BLaER1 (cell line): Measurements from ENCODE around the gene CDX1.

Experiments
- H3K27ac ChIP-seq: shearing (Covaris generic); formaldehyde crosslinking; 2 replicates; pipeline ENCODE4 v1.8.1; 2022
- H3K27me3 ChIP-seq: shearing (Covaris generic); formaldehyde crosslinking; 2 replicates; pipeline ENCODE4 v1.8.1; 2022
- H3K36me3 ChIP-seq: shearing (Covaris generic); formaldehyde crosslinking; 2 replicates; pipeline ENCODE4 v1.8.1; 2022
- H3K4me1 ChIP-seq: shearing (Covaris generic); formaldehyde crosslinking; 2 replicates; pipeline ENCODE4 v1.8.1; 2022
- H3K4me2 ChIP-seq: shearing (Covaris generic); formaldehyde crosslinking; 2 replicates; pipeline ENCODE4 v1.8.1; 2022
- H3K4me3 ChIP-seq: shearing (Covaris generic); formaldehyde crosslinking; 2 replicates; pipeline ENCODE4 v1.8.1; 2022
- H3K9ac ChIP-seq: shearing (Covaris generic); formaldehyde crosslinking; 2 replicates; pipeline ENCODE4 v1.8.1; 2022
- H3K9me3 ChIP-seq: shearing (Covaris generic); formaldehyde crosslinking; 2 replicates; pipeline ENCODE4 v1.8.1; 2022
- H4K20me1 ChIP-seq: shearing (Covaris generic); formaldehyde crosslinking; 2 replicates; pipeline ENCODE4 v1.8.1; 2022
- Cebpa-rat ChIP-seq: shearing (Covaris generic); IDR thresholded peaks from 2 replicates; pipeline ENCODE4 v1.8.1; 2022

The CDX1 gene

GRCh38 chr5:150190987-150191386 is 24.4 kb downstream of the CDX1 start:
- H3K9ac ChIP-seq: no peak overlapping the region
- H3K4me3 ChIP-seq: no peak overlapping the region

GRCh38 chr5:150192462-150192861 is 25.9 kb downstream of the CDX1 start:
- peaks cover 62% of the 10 kb centered on the region for H3K27me3 ChIP-seq

More at GRCh38 chr5:150190987-150191386, 24.4 kb downstream of the CDX1 start:
- TF ChIP-seq Cebpa-rat: no peak
- Histone ChIP-seq H3K36me3 (no peaks in the 10 kb centered on the region), H3K27me3 (peaks cover 71% of the 10 kb centered on the region), H4K20me1 (peaks cover 13% of the 10 kb centered on the region; the same call in 1 of the 2 replicates), H3K4me2 (no peak overlapping the region), H3K27ac (no peak overlapping the region), H3K4me1 (peaks cover 11% of the 10 kb centered on the region), H3K9me3 (no peaks in the 10 kb centered on the region)

GRCh38 chr5:150195736-150196485 is 29.3 kb downstream of the CDX1 start:
- Histone ChIP-seq H3K27me3 (peaks cover 27% of the 10 kb centered on the region), H3K9ac (no peak overlapping the region), H3K36me3 (no peaks in the 10 kb centered on the region), H3K4me3 (no peak overlapping the region), H3K4me1 (no peaks in the 10 kb centered on the region), H3K4me2 (no peak overlapping the region), H3K27ac (no peak overlapping the region), H3K9me3 (no peaks in the 10 kb centered on the region), H4K20me1 (peaks cover 1% of the 10 kb centered on the region; the same call in 1 of the 2 replicates)
- TF ChIP-seq Cebpa-rat: no peak

More at GRCh38 chr5:150192462-150192861, 25.9 kb downstream of the CDX1 start:
- peaks cover 13% of the 10 kb centered on the region; the same call in 1 of the 2 replicates for H4K20me1 ChIP-seq
- no peak overlapping the region for H3K4me3 ChIP-seq
- peaks cover 11% of the 10 kb centered on the region for H3K4me1 ChIP-seq
- no peak overlapping the region for H3K9ac ChIP-seq
- no peak overlapping the region for H3K27ac ChIP-seq
- H3K36me3 ChIP-seq: no peaks in the 10 kb centered on the region
- H3K9me3 ChIP-seq: no peaks in the 10 kb centered on the region
- no peak for TF ChIP-seq Cebpa-rat
- no peak overlapping the region for H3K4me2 ChIP-seq

- H3K36me3 ChIP-seq: no peaks in the 10 kb centered on the region
- no peak overlapping the region for H3K4me2 ChIP-seq
- H3K9me3 ChIP-seq: no peaks in the 10 kb centered on the region
- no peak for TF ChIP-seq Cebpa-rat
- no peak overlapping the region for H3K9ac ChIP-seq
- no peaks in the 10 kb centered on the region for H3K4me1 ChIP-seq
- H3K4me3 ChIP-seq: no peak overlapping the region
- peaks cover 21% of the 10 kb centered on the region for H3K27me3 ChIP-seq
- H4K20me1 ChIP-seq: no peaks in the 10 kb centered on the region
- H3K27ac ChIP-seq: no peak overlapping the region
Measured at GRCh38 chr5:150196514-150196913, 29.9 kb downstream of the CDX1 start.

GRCh38 chr5:150196986-150197385 is 30.4 kb downstream of the CDX1 start:
- Histone ChIP-seq H3K4me3 (no peak overlapping the region), H4K20me1 (no peaks in the 10 kb centered on the region), H3K4me2 (no peak overlapping the region), H3K27ac (no peak overlapping the region), H3K4me1 (no peaks in the 10 kb centered on the region), H3K9me3 (no peaks in the 10 kb centered on the region), H3K36me3 (no peaks in the 10 kb centered on the region), H3K9ac (no peak overlapping the region), H3K27me3 (peaks cover 17% of the 10 kb centered on the region)
- TF ChIP-seq Cebpa-rat: no peak

- no peak for TF ChIP-seq Cebpa-rat
- Histone ChIP-seq H3K4me1 (no peaks in the 10 kb centered on the region), H3K9me3 (no peaks in the 10 kb centered on the region), H3K27me3 (peaks cover 12% of the 10 kb centered on the region), H3K9ac (no peak overlapping the region), H4K20me1 (no peaks in the 10 kb centered on the region), H3K4me3 (no peak overlapping the region), H3K27ac (no peak overlapping the region), H3K36me3 (no peaks in the 10 kb centered on the region), H3K4me2 (no peak overlapping the region)
Measured at GRCh38 chr5:150197476-150197875, 30.9 kb downstream of the CDX1 start.

- no peaks in the 10 kb centered on the region for H3K36me3 ChIP-seq
- TF ChIP-seq Cebpa-rat: no peak
- H3K4me1 ChIP-seq: peaks cover 22% of the 10 kb centered on the region
- no peaks in the 10 kb centered on the region for H3K27me3 ChIP-seq
- no peaks in the 10 kb centered on the region for H3K9me3 ChIP-seq
- no peak overlapping the region for H3K4me2 ChIP-seq
- H3K27ac ChIP-seq: no peak overlapping the region
- H3K9ac ChIP-seq: no peak overlapping the region
- no peak overlapping the region for H3K4me3 ChIP-seq
- no peaks in the 10 kb centered on the region for H4K20me1 ChIP-seq
Measured at GRCh38 chr5:150202501-150202900, 35.9 kb downstream of the CDX1 start.

GRCh38 chr5:150203832-150204589 is 37.4 kb downstream of the CDX1 start:
- Histone ChIP-seq H4K20me1 (no peaks in the 10 kb centered on the region), H3K9me3 (no peaks in the 10 kb centered on the region), H3K9ac (no peak overlapping the region), H3K4me2 (peak overlapping the region; percentile 45), H3K36me3 (no peaks in the 10 kb centered on the region), H3K4me3 (no peak overlapping the region), H3K27ac (no peak overlapping the region), H3K27me3 (0 out of 2 replicates have a peak, but pooled peaks cover 5% of the 10 kb centered on the region), H3K4me1 (peaks cover 33% of the 10 kb centered on the region)
- TF ChIP-seq Cebpa-rat: no peak

GRCh38 chr5:150204590-150204960 is 38.0 kb downstream of the CDX1 start:
- no peaks in the 10 kb centered on the region for H3K9me3 ChIP-seq
- no peak for TF ChIP-seq Cebpa-rat
- peak overlapping the region; percentile 45; the same call in 1 of the 2 replicates for H3K4me2 ChIP-seq
- no peak overlapping the region for H3K4me3 ChIP-seq
- H3K4me1 ChIP-seq: peaks cover 39% of the 10 kb centered on the region
- H4K20me1 ChIP-seq: no peaks in the 10 kb centered on the region
- no peak overlapping the region for H3K27ac ChIP-seq
- H3K36me3 ChIP-seq: no peaks in the 10 kb centered on the region
- H3K9ac ChIP-seq: no peak overlapping the region
- 0 out of 2 replicates have a peak, but pooled peaks cover 5% of the 10 kb centered on the region for H3K27me3 ChIP-seq

GRCh38 chr5:150206098-150206778 is 39.7 kb downstream of the CDX1 start:
- Histone ChIP-seq H4K20me1 (no peaks in the 10 kb centered on the region), H3K4me3 (no peak overlapping the region), H3K9me3 (no peaks in the 10 kb centered on the region), H3K4me1 (peaks cover 56% of the 10 kb centered on the region), H3K27me3 (0 out of 2 replicates have a peak, but pooled peaks cover 5% of the 10 kb centered on the region), H3K36me3 (no peaks in the 10 kb centered on the region), H3K9ac (no peak overlapping the region), H3K27ac (no peak overlapping the region), H3K4me2 (peak overlapping the region; percentile 55)
- TF ChIP-seq Cebpa-rat: no peak
